Amygdala (tissue), 56 donors: Measurements from ENCODE around the gene PDPK1.
"Not testable (repeated sequence)": the region's sequence is repeated elsewhere in the genome, so short reads cannot be mapped to it uniquely, and the experiment has no call there.

Source experiments
- DNase-seq, 56 donors: peaks; one replicate each; lab custom pipeline; 2025; lab: John Stamatoyannopoulos, UW

Gene PDPK1

DNA sequence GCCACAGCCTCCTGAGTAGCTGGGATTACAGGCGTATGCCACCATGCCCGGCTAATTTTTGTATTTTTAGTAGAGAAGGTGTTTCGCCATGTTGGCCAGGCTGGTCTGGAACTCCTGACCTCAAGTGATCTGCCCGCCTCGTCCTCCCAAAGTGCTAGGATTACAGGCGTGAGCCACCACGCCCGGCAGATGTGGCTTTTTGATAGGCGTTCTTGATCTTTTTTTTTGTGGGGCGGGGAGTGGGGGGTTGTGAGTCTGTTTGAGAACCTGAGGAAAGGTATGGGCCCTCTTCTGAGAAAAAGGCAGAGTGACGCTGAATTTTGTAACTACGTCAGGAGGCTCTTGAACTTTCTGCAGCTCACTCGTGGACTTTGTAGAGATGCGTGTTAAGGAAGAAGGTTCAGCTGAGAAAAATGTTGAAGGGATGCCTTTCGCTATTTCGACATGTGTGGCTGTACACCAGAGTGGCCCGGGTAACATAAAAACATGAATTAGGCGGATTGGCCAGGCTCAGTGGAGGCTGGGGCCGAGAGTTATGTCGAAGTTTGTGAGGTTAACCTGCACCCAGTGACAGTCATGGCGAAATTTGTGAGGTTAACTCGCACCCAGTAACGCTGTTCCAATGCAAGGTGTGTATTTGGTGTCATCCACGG, 1.5 kb downstream of the PDPK1 start:
- DNase-seq, result not testable (repeated sequence)

- peak in 18 of 56 donors; percentile 7 to 69 (median 34) for DNase-seq
These were observed 2.1 kb downstream of the PDPK1 start for GRCh38 chr16:2539845-2540458.

DNA sequence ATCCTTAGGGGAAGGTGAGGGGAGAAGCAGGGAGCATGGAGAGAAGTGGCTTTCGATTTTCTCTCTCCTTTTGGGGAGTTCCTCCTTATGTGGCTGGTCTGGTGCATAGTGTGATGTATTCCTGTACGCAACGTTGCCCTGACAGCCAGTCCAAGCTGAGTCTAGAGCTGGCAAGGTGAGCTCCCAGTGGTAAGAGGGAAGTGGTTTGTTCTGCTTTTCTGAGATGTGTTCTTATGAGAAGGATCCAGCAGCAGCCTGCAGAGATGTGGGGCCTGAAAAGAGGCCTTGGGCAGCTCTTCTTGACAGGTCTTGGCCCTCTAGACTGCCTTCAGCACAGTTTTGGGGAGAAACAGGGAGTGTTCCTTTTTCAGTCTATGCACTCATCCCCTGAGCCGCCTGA, 3.1 kb downstream of the PDPK1 start:
- not testable (repeated sequence) for DNase-seq

DNA sequence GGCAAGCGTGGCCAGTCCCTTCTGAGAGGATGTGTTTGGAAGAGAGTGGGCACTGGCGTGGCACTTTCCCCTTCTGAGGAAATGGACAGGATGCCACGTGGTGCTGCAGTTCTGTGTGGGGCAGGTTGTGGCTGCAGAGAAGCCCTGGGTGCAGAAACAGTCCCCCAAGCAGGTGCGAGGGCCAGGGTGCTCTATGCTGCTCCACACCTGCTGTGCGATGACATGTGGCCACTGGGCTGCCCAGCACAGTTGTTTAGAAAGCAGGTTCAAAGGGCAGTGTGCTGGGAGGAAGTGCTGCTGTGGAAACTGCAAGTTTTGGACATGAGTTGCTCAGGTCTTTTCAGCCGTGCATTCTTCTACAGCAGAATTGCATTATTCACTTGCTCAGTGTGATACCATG, 3.6 kb downstream of the PDPK1 start:
- DNase-seq, result not testable (repeated sequence)

- DNase-seq, result not testable (repeated sequence)
These were observed 6.0 kb downstream of the PDPK1 start for GRCh38 chr16:2543771-2544170.

GRCh38 chr16:2550283-2550878, 12.6 kb downstream of the PDPK1 start:
- DNase-seq, result not testable (repeated sequence)

DNA sequence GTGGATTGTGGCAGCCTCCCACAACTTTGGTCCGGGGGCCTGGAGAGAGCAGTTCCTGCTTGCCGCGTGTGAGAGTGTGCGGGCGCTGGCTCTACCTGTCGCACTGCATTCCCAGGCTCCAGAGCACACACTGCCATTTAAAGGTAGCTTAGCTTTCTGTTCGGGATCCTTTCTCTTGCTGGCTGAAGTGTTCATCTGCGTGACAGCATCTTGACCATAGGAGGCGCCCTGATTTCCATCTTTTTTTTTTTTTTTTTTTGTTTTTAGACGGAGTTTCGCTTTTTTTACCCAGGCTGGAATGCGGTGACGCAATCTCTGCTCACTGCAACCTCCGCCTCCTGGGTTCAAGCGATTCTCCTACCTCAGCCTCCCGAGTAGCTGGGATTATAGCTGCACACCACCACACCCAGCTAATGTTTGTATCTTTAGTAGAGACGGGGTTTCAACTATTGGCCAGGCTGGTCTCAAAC, 13.6 kb downstream of the PDPK1 start:
- DNase-seq, result not testable (repeated sequence)

DNA sequence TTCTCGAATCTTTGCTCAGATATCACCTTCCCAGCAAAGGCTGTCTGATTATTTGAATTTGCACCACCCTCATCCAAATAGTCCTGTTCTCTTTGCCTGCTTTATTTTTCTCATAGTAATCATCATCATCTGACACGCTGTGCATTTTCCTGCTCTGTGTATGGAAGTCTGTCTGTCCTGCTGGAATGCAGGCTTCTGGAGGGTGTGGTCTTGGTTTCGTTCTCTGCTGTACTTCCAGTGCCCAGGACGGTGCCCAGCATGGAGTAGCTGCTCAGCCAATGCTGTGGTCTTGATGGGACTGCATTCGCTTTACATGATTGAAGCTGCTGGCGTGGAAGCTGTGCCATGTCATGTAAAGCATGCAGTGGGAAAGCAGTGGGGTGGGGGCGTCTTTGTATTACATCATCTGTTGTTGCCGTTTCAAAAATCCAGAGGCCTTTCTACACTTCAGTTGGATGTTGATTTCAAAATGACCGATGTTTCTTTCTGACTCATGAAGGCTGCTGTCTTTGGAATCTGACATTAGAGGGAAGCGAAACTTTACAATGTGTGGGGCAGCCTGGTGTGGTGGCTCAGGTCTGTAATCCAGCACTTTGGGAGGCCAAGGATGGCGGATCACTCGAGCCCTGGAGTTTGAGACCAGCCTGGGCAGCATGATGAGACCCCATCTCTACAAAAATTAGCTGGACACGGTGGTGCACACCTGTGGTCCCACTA, 17.0 kb downstream of the PDPK1 start:
- not testable (repeated sequence) for DNase-seq

DNA sequence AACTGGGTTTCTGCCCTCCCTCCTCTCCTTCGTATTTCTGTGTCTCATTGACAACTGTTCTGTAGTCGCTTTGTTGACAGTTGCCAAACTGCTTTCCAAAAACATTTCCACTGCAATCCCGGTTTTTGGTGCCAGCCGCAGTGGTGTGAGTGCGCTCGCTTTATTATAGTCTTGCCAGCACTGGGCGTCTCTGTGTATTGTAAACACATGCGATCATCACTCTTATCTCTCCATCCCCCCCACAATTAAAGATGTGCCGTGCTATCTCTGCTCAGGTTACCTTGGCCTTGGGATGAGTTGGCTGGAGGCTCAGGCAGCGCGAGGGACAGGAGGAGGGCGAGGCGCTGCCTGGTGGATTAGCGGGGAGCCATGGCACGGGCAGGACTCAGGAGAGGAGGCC, 19.3 kb downstream of the PDPK1 start:
- not testable (repeated sequence) for DNase-seq

DNA sequence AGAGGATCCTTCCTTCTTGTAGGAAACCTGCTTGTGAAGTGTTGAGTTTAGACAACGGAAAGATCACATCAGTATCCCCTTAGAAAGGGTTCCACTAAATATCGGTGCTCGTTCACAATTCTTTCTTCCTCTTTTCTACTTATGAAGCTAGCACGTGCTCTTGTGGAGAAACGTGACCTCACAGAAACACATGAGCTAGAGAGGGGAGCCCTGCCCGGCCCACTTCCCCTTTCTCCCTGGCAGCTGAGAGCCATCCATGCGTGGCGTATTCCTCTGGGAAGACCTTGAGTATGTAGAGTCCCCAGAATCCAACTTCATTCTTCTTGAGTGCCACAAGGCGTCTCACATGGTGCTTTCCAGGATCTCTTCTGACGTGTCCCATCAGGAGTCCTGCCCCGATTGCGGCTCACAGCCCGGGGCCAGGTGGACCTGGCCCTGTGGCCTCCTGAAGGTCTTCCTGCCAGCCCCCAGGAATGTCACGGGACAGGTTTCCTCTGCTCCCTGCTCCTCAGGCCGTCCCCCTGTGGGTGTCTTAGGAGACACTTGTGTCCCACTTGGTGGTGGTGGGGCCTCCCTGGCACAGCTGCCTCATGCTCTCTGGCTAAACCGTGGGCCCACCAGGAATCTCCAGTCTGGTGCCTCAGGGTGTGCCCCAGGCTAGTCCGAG, 22.4 kb downstream of the PDPK1 start:
- not testable (repeated sequence) for DNase-seq

GRCh38 chr16:2560798-2561133, 22.9 kb downstream of the PDPK1 start:
- not testable (repeated sequence) for DNase-seq

DNA sequence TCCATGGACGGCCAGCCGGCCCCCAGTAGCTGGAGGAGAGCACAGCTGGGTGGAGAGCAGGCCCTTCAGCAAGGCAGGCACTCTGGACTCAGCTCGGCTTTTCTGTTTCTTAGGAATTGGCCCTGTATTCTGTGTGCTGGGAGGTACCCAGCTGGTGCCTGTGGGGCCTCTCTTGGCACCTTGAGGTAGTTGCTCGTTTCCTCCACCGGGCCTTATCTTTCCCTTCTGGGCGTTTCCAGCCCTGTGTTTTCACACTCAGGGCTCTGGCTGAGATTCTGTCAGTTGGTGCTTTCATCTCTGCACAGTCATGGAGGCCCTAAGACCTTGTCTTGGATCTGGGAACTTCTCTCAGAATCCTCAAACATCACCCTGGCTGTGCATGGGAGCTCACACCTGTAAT, 29.7 kb downstream of the PDPK1 start:
- DNase-seq, result not testable (repeated sequence)

- DNase-seq, result not testable (repeated sequence)
These were observed 30.8 kb downstream of the PDPK1 start for GRCh38 chr16:2568573-2568972.

DNA sequence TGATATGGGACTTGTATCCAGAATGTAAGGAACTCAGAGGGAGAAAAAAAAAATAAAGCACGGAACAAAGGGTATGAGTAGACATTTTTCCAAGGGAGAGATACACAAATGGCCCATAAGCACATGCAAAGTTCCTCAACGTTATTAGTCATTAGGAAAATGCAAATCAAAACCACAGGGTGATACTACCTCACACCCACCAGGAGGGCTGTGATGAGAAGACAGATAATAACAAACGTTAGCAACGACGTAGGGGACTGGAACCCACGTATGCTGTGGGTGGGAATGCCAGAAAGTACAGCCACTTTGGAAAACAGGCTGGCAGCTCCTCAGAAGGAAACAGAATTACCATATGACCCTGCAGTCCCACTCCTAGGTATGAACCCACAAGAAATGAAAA, 34.9 kb downstream of the PDPK1 start:
- DNase-seq, result not testable (repeated sequence)

GRCh38 chr16:2575839-2576238, 38.0 kb downstream of the PDPK1 start:
- DNase-seq, result not testable (repeated sequence)

DNA sequence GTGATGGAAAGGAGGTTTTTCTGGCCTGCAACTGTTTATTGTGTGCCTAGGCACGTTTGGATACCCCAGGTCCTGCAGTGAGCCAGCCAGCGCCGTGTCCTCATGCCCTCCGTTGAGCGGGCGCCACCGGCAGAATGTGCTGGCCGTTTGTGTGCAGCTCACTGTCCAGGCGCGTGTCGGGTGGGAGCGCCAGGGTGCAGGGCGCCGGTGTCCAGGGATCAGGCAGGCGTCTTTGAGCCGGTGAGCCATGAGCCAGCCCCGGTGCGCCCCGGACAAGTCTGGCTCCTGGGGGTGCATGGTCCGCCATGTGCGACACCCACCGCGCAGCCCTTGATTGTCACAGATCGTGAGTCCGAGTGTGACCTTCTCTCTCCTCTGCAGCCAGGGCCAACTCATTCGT, 39.2 kb downstream of the PDPK1 start:
- not testable (repeated sequence) for DNase-seq

- DNase-seq, result not testable (repeated sequence)
These were observed 41.1 kb downstream of the PDPK1 start for GRCh38 chr16:2578905-2579304.

GRCh38 chr16:2580143-2580542, 42.3 kb downstream of the PDPK1 start:
- not testable (repeated sequence) for DNase-seq

- not testable (repeated sequence) for DNase-seq
These were observed 43.0 kb downstream of the PDPK1 start for GRCh38 chr16:2580818-2581217.
